Anterior cingulate cortex (tissue), 58 donors: ENCODE measurements around the gene PLCZ1.
"Not testable (repeated sequence)": the region's sequence is repeated elsewhere in the genome, so short reads cannot be mapped to it uniquely, and the experiment has no call there.

Source experiments
- DNase-seq, 58 donors: peaks; one replicate each; lab custom pipeline; 2025; lab: John Stamatoyannopoulos, UW

Gene PLCZ1

GRCh38 chr12:18703911-18704310, 33.9 kb downstream of the PLCZ1 start:
- DNase-seq = no peak

- DNase-seq = no peak
Observed at GRCh38 chr12:18703321-18703720, 34.5 kb downstream of the PLCZ1 start.

GRCh38 chr12:18700271-18700670, 37.5 kb downstream of the PLCZ1 start:
- no peak for DNase-seq

- no peak for DNase-seq
Observed at GRCh38 chr12:18696971-18697602, 40.7 kb downstream of the PLCZ1 start.

- not testable (repeated sequence) for DNase-seq
Observed at GRCh38 chr12:18693986-18694385, 43.8 kb downstream of the PLCZ1 start.

- no peak for DNase-seq
Observed at GRCh38 chr12:18690653-18691052, 47.2 kb downstream of the PLCZ1 start.

- no peak for DNase-seq
Observed at GRCh38 chr12:18689771-18690170, 48.0 kb downstream of the PLCZ1 start.

- no peak for DNase-seq
Observed at GRCh38 chr12:18684430-18684829, 53.4 kb downstream of the PLCZ1 start.

- peak in 3 of 58 donors; percentile 4 to 12 (median 7) for DNase-seq
Observed at GRCh38 chr12:18683327-18684013, 54.3 kb downstream of the PLCZ1 start.

- no peak for DNase-seq
Observed at GRCh38 chr12:18681818-18682217, 56.0 kb downstream of the PLCZ1 start.

GRCh38 chr12:18676996-18677588, 60.7 kb downstream of the PLCZ1 start:
- DNase-seq = no peak

- DNase-seq = no peak
Observed at GRCh38 chr12:18676141-18676540, 61.7 kb downstream of the PLCZ1 start.

GRCh38 chr12:18658829-18659228, 79.0 kb downstream of the PLCZ1 start:
- DNase-seq = no peak

GRCh38 chr12:18658179-18658578, 79.6 kb downstream of the PLCZ1 start:
- no peak for DNase-seq

- DNase-seq = no peak
Observed at GRCh38 chr12:18655351-18655750, 82.5 kb downstream of the PLCZ1 start.

GRCh38 chr12:18653465-18653864, 84.3 kb downstream of the PLCZ1 start:
- no peak for DNase-seq

- DNase-seq = no peak
Observed at GRCh38 chr12:18652596-18652995, 85.2 kb downstream of the PLCZ1 start.

- no peak for DNase-seq
Observed at GRCh38 chr12:18651525-18651924, 86.3 kb downstream of the PLCZ1 start.

- no peak for DNase-seq
Observed at GRCh38 chr12:18646286-18646890, 91.4 kb downstream of the PLCZ1 start.

- DNase-seq = no peak
Observed at GRCh38 chr12:18644564-18644963, 93.2 kb downstream of the PLCZ1 start.

GRCh38 chr12:18643681-18644080, 94.1 kb downstream of the PLCZ1 start:
- DNase-seq = no peak
